Right lobe of liver (tissue), 4 donors: Measurements from ENCODE around the gene SH3RF2.

Experiments
- POLR2A ChIP-seq: fragments of 450-650 bp; IDR thresholded peaks from one replicate; pipeline ENCODE4 v1.6.1; 2017; ENCODE audit warnings: antibody characterized with exemption, mild to moderate bottlenecking
- TF ChIP-seq, protein P1 (sequence below), 4 donors: fragments of 200-600 bp in 3 of 4; fragments of 450-650 bp in 1 of 4; IDR thresholded peaks; one replicate each; pipeline versions ENCODE4 v1.5.1 to v1.8.0; 2016 to 2022; ENCODE audit warnings: antibody characterized with exemption in 4 of 4, mild to moderate bottlenecking in 2 of 4
- donor health status: DM: no; HTN: no; CAD: no.
- donor health status: DM: no; HTN: no; CAD: no.
- donor health status: DM: no; HTN: yes; CAD: no.

DNA sequence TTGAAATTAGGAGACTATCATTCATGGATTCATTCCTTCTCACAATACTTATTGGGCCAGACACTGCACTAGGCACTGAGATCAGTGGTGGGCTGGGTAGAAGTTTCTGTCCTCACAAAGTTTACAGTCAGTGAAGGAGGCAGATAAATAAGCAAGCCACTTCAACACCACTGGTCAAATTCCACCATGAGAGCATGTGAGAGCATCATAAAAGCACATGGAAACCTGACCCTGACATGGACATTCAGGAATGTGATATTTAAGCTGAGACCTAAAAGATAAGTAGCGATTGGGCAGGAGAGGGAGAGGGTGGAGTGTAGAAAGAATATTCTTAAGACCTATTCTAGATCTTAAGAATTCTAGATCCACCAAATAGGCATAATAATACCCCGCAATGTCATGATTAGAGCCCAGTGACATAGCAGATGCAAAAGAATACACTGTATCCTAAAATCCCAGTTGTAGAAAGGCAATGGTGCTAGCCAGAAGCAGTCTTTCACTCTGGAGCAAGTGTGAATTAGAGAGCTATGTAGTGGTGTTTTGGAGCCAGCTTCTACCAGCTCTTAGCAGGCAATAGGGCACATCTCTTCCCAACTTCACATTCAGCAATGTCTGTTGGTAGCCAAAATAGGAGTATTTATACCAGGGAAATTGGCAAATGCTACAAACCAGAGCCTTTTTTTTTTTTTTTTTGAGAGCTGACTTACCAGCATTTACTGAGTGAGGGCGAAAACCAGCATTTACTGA lies 46.4 kb downstream of the SH3RF2 start:
- TF ChIP-seq, protein P1, sequence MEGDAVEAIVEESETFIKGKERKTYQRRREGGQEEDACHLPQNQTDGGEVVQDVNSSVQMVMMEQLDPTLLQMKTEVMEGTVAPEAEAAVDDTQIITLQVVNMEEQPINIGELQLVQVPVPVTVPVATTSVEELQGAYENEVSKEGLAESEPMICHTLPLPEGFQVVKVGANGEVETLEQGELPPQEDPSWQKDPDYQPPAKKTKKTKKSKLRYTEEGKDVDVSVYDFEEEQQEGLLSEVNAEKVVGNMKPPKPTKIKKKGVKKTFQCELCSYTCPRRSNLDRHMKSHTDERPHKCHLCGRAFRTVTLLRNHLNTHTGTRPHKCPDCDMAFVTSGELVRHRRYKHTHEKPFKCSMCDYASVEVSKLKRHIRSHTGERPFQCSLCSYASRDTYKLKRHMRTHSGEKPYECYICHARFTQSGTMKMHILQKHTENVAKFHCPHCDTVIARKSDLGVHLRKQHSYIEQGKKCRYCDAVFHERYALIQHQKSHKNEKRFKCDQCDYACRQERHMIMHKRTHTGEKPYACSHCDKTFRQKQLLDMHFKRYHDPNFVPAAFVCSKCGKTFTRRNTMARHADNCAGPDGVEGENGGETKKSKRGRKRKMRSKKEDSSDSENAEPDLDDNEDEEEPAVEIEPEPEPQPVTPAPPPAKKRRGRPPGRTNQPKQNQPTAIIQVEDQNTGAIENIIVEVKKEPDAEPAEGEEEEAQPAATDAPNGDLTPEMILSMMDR (IDR thresholded peaks at IDR 0.05): no peak
- no peak for TF ChIP-seq POLR2A
